Measurements from ENCODE around the gene ETV1. TPM values are rescaled to one million over a fixed set of nuclear protein-coding genes. Genes with fewer than 3 reads are reported as not detected.
A peak's percentile ranks its signal among the peaks of the same experiment; 100 is the strongest.

Gene ETV1
- total RNA-seq, 1 donor from 2014 or later: 30.3 TPM

- no peak for DNase-seq (ENCODE audit: low spot score)
These were observed 109.3 kb downstream of the ETV1 start for GRCh38 chr7:13879994-13880686.

DNA sequence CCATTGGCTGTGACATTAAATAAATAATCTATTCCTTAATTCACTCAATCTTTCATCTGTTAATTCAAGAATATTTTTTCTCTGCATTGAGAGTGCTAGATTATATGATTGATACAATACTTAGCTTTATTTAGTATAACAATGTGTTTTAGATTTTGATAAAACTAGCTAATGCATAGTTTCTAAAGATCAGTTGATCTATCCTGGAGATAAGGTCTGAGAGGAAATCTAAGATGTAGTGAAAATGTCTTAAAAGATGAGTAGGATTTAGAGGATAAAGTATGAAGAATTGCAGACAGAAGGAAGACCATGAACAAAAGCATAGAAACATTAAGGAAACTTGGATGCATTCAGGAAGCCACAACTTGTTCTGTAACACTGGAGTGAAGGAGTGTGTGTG lies 110.3 kb downstream of the ETV1 start:
- DNase-seq (ENCODE audit: low spot score): peak; percentile 7

- DNase-seq (ENCODE audit: low spot score): no peak
These were observed 111.3 kb downstream of the ETV1 start for GRCh38 chr7:13878154-13878553.

DNA sequence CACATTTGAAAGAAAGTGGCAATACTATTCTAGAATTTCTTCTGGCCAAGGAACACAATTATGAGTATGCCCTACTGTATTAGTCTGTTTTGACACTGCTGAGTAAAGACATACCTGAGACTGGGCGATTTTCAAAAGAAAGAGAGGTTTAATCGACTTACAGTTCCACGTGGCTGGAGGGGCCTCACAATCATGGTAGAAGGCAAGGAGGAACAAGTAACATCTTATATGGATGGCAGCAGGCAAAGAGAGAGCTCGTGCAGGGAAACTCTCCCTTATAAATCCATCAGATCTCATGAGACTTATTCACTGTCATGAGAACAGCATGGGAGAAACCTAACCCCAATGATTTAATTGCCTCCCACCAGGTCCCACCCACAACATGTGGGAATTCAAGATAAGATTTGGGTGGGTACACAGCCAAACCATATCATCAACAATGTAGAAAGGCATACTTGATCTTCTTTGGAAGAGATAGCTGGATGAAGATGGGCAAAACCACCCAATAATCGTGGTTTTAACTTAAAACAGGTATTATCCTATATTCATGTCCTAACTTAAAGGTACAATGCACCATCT lies 113.9 kb downstream of the ETV1 start:
- no peak for DNase-seq (ENCODE audit: low spot score)

- DNase-seq (ENCODE audit: low spot score): peak; percentile 20
These were observed 114.7 kb downstream of the ETV1 start for GRCh38 chr7:13874783-13875182.

GRCh38 chr7:13872709-13873108 lies 116.8 kb downstream of the ETV1 start:
- no peak for DNase-seq (ENCODE audit: low spot score)

DNA sequence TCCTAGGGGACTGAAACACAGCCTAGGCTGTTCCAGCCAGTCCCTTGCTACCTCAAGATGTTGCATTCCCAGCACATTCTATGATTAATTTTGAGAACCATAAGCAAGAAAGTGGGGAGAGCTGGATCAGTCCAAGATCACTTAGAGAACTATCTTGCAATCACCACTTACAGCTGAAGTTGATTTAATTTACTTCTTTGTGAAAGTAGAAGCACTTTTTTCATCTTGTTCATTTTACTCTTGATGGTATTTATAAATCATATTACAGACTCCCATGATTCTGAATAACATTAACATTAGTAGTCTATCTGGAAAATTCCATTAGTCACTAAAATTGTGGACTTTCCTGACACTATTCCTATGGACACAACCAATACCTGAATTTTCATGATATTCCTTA lies 118.5 kb downstream of the ETV1 start:
- DNase-seq (ENCODE audit: low spot score): no peak

GRCh38 chr7:13860734-13861133 lies 128.7 kb downstream of the ETV1 start:
- no peak for DNase-seq (ENCODE audit: low spot score)

DNA sequence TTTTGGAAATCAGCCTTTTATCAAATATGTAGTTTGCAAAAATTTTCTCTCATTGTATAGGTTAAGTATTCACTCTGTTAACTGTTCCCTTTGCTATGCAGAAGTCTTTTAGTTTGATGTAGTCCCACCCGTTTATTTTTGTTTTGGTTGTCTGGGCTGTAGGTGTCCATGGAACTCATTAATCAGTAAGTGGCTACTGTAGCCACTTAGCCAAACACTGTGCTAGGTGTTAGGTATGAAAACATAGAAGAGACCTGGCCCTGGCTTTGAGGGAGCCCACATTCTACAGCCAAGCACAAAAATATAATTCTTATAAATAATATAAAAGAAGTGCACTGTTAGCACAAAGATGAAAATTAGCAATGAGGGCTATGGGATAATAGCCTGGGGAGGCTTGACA lies 133.5 kb downstream of the ETV1 start:
- DNase-seq (ENCODE audit: low spot score): no peak

DNA sequence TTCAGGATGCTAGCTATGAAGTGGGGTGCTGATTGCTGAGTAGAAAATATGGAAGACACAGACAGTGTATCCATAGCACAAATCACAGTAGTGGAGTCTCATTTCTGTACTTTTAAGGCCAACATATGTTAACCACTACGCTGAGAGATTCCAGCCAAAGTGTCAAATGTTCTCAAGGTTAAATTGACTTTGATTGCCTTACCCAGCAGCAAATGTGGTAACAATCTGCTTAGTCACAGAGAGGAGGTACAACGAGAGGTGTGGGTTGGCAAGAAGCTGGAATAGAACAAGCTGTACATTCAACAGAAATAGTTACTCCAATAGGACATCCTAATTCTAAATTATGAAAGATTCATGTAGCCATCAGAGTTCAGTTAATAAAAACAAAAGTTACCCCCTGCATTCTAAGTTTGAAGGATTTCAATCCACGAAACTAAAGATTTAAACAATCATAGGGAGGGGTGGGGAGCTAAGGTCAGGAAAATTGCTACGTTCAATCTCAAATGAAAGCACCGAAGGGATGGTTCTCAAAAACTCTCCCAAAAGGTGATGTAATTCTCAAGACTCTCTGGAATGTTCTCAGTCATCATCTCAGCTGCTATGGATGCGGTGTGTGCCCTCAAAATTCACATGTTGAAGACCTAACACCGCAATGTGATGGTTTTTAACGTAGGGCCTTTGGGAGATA lies 137.0 kb downstream of the ETV1 start:
- DNase-seq (ENCODE audit: low spot score): no peak

DNA sequence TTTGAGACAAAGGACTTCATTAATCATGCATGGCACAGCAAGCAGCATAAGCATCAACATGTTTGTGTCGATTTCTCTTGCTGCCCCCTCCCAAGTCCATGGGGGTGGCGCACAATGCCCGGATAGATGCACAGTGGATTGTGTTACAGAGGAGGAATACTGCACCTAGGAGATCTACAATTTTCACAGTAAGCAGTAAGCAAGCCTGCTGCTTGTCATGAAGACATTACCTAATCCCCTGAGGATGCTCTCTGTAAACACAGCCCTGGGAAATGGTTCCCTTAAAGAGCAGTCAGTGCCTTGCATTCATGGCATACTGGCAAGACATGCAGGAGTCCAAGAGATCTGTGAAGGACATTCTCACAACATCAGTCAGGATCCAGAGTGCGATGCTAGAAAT lies 137.7 kb downstream of the ETV1 start:
- DNase-seq (ENCODE audit: low spot score): peak; percentile 22

DNA sequence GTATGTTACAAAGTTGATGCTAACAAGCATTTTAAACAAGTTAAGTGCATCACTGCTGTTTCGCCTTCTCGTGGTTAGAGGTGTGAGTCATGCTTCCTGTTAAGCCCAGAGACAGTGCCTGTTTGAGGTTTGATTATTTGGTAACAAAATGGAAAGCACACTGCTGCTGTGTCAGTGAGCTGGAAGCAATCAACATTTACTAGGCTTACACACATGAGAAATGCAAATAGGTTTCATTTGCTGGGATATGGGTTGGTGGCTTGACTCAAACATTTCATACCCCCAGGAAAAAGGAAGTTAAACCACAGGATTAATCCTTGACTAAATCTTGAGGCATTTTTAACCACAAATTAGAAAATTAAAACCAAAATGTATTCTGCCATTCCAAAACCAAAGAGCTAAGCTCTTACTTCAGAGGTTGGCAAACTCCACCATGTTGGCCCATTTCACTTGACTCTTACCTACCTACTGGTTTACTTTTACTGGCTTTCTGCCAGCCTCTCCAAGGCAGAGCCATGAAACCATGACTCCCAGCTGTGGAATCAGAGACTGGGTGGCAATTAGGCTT lies 139.2 kb downstream of the ETV1 start:
- peak; percentile 25 for DNase-seq (ENCODE audit: low spot score)

GRCh38 chr7:13849163-13849892 lies 140.1 kb downstream of the ETV1 start:
- DNase-seq (ENCODE audit: low spot score): no peak

DNA sequence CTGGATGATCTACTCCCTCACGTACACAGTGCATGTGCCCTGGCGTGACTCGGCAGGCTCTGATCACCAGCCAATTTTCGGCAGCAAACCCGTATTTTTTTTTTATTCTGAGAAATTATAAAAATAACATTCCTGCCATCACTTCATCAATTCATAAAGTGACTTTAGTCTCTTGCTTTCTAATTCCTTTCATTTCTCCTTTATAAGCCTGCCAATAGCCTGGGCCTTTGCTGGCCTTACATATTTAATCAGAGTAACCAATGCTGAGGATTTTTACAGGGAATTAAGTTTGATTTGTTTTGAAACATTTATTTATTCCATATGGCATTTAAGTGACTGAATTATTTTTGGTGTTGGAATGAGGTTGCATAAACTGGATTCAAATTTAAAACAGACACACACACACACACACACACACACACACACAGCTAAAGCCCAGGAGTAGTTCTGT lies 140.8 kb downstream of the ETV1 start:
- DNase-seq (ENCODE audit: low spot score): peak; percentile 77

- no peak for DNase-seq (ENCODE audit: low spot score)
These were observed 143.1 kb downstream of the ETV1 start for GRCh38 chr7:13846386-13846785.

GRCh38 chr7:13845601-13846000 lies 143.9 kb downstream of the ETV1 start:
- DNase-seq (ENCODE audit: low spot score): no peak

GRCh38 chr7:13844954-13845353 lies 144.5 kb downstream of the ETV1 start:
- DNase-seq (ENCODE audit: low spot score): no peak

DNA sequence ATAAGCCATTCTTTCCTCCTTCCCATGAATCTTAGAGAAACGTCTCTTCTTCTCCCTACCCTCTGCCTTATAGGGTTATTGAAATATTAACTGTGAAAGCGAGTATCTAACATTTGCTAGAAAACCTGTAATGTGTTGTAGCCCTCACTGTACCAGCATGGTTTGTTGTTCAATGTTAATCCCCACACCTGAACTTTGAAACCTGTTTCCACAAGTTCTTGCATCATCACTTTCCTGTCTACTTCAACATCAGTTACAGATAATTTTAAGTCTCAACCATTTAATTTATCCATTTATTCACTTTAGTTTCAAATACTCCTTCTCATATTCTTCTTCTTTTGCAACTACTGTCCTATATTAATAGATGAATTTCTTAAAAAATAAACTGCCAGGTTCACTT lies 148.2 kb downstream of the ETV1 start:
- DNase-seq (ENCODE audit: low spot score): no peak

Data from umbilical cord (tissue), 2 donors.